ENCODE data around the gene OSTC.

OSTC gene

DNA sequence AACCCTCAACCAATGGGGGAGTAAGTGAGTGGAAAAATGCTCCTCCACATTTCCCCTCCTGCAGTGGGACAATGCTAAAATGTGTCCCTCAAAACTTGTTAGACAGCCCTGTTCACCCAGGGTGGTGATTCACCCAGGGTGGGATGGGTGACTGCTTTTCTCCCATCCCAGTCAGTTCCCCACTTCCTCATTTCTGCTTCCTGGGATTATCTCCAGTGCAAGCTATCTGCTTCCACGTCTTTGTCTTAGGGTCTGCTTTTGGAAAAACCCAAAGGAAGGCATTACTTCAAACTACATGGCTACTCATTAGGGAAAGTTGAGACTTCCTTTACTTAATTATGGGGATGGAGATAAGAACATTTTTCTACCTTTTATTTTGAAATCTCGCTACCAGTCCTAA lies 67.0 kb downstream of the OSTC start:
- no peak for DNase-seq

All from NCI-H1092 (cell line).